ENCODE results near the gene NTN1.

DNA sequence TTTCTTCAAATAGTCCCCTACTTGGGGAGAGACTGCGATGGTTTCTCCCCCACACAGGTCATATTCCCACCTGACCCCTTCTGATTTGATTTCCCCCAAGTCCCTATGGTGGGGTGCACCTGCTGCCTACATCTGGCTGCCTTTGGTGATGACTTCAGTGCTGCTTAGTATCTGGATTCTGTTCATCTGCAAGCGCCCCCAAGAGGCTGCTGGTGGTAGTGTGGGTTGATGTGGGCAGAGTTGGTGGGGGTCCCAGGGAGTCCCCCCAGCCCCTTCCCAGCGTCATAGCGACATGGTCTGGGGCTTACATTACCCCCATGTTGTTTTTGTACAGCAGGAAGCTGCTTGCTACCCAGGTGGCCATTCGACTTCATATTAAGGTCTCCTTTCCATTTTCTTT is 99.2 kb downstream of the NTN1 start:
- TF ChIP-seq POLR2AphosphoS5 (IDR thresholded peaks at IDR 0.05; ENCODE audit: borderline replicate concordance, low read depth, low read length): no peak
- no peak for TF ChIP-seq FOXP2 (optimal IDR thresholded peaks at IDR 0.05; ENCODE audit: control extremely low read depth, extremely low read length, insufficient read depth)
- no peak for TF ChIP-seq EZH2 (IDR thresholded peaks at IDR 0.05)
